Amniotic stem cell (primary cell): ENCODE data around the gene ADGRD1.
"Not testable (repeated sequence)": the region's sequence is repeated elsewhere in the genome, so short reads cannot be mapped to it uniquely, and the experiment has no call there.

Experiments used
- DNase-seq: peaks from one replicate; lab custom pipeline; 2025; lab: John Stamatoyannopoulos, UW

ADGRD1 gene

DNA sequence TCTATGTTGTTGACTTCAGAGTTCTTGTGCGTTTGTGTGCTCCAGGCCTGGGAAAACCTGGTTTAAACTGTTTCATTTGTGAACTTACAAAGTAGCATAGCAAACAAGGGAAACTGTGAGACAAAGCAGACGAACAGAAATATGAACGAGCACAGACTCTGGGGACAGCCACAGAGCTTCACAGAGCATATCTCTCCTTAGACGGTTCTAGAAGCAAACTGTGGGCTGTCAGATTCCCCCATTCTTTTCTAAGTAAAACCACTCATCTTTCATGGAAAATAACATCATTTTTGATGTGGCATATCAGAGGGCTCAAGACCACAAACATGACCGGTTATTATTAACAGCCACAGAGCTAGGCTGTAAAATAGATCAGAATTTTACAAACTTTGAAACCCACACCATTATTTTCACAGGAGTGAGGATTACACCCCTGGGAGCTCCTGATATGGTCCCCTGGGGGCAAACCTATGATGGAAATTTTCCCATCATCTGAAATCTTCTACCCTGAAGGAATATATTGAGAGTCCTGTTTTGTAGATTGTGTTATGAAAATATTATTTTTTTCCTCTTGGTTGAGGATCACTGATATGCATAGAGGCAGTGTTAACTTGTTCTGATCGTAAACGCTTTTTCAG lies 102.0 kb downstream of the ADGRD1 start:
- DNase-seq = no peak

GRCh38 chr12:131056626-131057025 lies 102.9 kb downstream of the ADGRD1 start:
- no peak for DNase-seq

GRCh38 chr12:131057211-131057721 lies 103.6 kb downstream of the ADGRD1 start:
- no peak for DNase-seq

DNA sequence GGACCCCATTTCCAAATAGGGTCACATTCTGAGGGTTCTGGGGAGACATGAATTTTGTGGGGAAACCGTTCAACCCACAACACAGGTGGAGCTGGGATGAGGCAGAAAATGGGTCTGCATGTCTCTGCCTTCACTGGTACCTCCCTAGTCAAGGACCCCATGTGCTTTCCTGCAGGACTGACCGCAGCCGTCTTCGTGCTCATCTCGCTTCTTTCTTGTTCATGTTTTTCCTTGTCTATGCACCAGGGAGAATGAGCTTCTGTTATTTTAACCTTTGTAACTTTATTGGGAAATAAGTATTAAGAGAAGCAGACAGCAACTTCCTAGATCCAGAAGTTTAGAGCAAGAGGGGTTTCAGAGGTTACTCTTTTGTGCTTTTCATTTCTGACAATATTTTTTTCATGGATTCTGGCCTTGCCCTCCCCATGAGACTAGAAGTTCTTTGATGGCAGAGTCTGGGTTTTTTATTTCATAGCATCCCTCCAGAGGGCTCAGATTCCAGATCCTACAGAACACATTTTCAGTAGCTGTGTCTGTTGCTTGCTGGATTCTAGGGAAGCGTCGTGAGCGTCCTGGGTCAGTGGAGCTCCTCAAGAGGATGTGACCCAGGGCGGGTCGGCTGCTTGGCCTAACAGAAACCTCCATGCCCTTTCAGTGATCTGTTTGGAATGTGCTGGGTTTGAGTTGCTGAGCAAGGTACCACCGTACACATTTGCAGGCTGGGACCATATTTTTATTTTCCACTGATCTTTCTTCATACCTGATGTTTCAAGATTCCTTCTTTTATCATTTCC lies 104.2 kb downstream of the ADGRD1 start:
- DNase-seq = no peak

DNA sequence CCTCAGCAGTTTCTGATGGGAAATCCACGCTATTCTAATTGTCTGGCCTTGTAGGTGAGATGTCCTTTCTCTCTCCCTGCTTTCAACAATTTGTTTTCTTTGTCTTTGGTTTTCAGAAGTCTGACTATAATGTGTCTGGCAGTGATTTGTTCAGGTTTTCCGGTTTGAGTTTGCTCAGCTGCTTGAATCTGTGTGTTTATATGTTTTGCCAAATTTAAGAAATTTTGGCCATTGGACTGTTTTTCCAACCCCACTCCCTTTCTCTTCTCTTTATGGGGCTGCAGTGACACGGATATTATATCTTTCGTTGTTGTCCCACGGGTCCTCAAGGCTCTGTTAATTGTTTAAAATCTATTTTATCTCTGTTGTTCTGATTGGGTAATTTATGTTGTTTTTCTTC lies 105.0 kb downstream of the ADGRD1 start:
- DNase-seq = no peak

DNA sequence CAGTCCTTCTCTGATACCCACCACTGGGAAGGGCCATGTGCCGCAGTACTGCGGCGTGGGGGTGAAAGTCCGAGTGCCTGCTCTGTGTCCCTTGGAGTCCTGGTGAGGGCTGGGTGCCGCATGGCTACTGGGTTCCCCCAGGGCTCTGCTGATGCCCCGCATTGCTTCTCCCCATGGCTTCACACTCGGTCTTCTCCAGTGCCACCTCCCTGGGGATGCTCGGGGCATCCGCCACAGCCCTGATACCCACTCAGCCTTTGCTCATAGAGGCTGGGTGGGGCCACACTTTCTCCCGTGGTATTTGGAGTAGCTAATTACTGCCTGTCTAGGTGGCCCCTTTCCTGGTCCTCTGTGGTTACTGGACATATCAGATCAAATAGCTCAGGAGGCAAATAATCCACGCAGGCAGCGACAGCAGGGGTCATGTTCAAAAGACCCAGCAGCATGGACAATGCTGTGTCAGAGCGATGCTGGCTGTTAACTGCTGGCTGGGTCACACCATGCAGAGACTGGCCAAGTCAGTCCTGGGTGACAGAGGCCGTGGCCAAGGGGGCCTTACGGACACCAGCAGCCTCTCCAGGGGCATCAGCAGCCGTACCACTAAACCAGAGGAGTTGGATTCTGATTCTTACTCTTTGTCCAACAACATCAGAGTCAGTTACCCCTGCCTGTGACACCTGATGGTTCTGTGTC lies 106.5 kb downstream of the ADGRD1 start:
- DNase-seq = no peak

DNA sequence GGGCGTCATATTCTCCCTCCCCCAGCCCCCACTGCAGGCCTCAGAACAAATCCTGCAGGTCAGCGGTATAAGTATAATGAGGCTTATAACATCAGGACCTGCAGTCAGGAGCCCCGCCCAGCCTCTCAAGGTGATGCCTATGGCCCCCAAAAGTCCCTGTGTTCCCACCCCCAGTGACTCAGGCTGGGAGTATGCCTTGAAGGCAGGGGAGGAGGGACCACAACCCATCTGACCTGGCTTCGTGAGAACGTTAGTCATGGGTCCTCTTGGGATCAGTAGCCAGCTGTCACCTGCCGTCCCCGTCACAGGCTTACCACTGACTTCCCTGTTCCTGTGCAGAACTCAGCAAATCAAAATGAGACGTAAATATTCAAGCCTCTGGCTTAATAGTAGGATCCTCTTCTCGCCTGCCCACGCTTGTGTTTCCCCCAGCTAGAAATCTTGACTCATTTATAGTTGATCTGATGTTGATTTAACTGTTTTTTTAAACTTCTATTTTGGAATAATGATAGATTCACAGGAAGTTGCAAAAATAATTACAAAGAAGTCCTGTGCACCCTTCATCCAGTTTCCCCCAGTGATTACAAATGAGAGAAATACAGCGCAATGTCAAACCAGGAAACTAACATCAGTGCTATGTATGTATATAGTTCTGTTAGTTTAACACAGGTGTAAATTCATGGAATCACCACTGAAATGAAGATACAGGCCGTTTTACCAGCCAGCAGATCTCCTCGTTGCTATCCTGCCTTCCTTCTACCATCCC lies 107.5 kb downstream of the ADGRD1 start:
- DNase-seq = no peak

GRCh38 chr12:131063413-131063812 lies 109.7 kb downstream of the ADGRD1 start:
- DNase-seq = no peak

DNA sequence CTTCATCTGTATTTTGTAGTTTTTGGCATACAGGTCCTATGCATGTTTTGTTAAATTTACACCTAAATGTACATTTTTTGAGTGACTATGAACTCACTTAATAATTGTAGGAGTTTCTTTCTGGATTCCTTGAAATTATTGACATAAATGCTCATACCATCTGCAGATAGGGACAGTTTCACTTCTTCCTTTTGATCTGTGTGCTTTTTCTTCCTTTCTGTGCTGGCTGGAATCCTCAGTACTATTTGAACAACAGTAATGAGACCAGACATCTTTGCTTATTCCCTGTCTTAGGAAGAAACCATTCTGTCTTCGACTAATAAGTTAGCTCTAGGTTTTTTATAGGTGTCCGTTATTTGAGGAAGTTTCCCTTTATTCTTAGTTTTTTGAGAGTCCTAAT lies 110.3 kb downstream of the ADGRD1 start:
- no peak for DNase-seq

DNA sequence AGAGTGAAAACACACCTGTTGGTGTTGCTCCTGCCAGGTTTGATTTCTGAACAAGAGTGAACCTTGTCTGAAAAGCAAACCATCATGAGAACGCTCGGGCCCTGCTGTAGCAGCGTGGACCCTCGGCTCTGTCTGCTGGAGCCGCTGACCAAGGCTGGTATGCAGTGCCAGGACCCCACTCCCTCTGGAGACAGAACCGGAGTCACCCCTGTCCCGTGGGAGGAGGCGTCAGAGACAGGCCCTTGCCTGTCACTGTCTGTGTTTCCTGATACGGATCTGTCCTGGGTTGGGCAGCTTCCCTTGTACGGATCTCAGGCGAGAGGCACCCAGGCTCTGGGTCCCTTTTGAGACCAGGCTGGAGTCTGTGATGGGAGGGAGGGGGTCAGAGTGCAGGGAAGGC lies 111.6 kb downstream of the ADGRD1 start:
- no peak for DNase-seq

- no peak for DNase-seq
Observed at GRCh38 chr12:131065801-131066200, 112.1 kb downstream of the ADGRD1 start.

- DNase-seq = no peak
Observed at GRCh38 chr12:131066207-131066885, 112.6 kb downstream of the ADGRD1 start.

DNA sequence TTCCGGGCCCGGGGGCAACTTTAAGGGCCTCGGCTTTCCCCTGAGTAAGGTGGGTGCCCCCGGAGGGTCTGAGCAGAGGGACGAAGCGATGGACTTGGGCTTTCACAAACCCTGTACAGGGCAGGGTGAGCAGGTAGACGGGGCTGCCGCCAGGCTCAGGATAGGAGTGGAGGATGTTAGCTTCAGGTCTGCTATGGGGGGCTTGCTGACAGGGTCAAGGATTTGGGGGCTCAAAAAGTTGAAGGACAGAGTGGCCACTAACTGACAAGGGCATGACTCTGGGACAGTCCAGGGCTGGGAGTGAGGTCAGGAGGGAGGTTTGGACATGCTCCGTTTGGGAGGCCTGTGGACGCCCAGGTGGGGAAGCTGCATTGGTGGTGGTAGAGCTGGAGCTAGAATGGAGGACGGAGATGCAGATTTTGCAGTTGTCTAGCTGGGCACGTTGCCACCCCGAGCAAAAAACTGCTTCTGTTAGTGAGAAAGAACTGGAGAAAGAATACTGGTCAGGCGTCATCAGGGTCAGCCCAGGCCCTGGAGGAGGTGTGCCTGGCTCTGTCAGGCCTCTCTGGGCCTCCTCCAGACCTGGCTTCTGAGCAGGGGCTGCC lies 113.3 kb downstream of the ADGRD1 start:
- no peak for DNase-seq

GRCh38 chr12:131067981-131068851 lies 114.5 kb downstream of the ADGRD1 start:
- no peak for DNase-seq

DNA sequence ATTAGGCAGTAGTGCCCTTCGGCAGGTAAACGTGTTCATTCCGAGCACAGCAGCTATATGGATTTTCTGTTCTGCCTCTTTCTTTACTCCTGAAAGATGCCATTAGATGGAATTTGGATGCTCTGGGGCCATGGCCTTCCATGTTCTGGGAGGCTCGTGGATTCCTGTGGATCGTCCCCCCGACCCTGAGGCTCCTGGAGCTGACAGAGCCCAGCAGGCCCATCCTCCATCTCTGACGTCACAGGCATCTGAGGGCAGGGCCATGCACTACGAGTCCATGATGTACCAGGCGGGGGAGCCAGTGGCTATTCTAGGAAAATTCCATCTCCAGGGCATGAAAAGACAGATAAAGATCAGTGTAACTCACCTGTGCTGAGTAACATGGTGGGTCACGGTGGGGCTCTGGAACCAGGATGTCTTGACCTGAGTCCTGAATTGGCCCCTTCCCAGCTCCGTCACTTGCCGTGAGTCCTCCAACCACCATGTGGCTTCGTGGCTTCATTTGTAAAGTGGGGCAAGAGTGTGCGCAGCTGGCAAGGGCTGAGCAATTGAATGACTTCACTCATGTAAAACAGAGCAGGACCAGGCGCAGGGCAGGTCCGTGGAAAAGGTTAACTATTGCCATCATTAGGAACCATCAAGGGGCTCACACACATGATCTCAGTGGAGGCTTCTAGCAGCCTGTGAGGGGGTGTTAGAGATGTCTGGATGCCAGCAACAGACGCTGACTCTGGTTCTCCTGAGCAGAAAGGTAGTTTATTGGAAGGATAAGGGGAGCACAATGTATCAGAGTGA lies 115.4 kb downstream of the ADGRD1 start:
- not testable (repeated sequence) for DNase-seq

DNA sequence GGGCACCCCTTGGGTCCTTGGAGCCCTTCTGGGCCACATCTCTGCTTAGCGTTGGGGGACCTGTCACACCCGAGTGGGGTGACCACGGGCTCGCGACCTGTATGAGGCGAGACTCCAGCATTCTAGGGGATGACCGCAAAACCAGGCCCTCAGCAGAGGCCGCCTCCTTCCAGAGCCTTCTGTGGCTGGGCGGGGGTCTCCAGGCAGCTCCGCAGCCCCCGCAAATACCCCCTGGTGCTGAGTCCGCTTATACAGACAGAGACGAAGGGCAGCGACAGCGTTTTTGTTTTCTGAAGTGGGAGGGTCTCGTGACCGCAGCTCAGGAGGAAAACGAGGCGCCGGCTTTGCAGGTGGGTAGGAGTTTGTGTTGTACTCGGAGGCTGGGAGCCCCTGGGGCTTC lies 116.4 kb downstream of the ADGRD1 start:
- DNase-seq = not testable (repeated sequence)

GRCh38 chr12:131070668-131071067 lies 117.0 kb downstream of the ADGRD1 start:
- not testable (repeated sequence) for DNase-seq

DNA sequence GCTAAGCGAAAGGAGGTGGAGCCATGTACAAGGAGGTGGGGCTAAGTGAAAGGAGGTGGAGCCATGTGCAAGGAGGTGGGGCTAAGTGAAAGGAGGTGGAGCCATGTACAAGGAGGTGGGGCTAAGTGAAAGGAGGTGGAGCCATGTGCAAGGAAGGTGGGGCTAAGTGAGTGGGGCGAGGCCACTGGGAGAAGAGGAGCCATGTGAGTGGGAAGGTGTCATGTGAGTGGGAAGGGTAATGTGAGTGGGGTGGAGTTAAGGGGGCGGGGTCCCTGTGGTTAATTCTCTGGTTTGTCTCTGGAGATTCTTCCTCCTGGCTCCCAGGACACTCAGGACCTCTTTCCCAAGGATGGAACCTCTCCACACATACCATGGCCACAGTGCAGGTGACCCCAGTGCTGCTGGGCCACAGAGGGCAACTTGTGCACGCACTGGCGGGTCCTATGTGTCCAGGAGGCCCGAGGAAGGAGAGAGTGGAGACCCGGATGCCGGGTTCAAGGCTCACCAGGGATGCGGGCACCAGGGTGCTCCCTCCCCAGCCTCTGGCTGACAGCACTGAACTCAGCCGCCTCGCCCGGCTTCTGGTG lies 117.6 kb downstream of the ADGRD1 start:
- DNase-seq = not testable (repeated sequence)

DNA sequence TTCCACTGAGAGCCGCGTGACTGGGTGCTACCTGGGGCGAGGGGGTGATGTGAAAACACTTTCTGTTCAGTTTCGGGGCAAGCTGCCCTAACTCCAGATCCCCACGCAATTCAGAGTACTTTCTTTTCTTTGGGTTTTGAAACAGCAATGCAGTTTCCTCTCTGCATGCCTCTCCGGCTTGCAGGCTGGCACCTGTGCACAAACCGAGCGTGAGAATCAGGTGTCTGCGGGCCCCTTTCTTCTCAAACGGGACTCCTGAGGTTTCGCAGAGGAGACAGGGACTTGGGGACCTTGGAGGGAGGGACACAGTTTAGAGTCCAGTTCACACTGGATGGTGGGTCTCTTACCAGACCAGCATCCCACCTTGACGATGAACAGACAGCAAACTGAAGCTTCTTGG lies 118.2 kb downstream of the ADGRD1 start:
- DNase-seq = not testable (repeated sequence)
